GM12874 (cell line): ENCODE results near the gene C9orf43.

ENCODE experiments used
- CTCF ChIP-seq: IDR thresholded peaks from 2 replicates; pipeline ENCODE4 v1.5.1; 2011; ENCODE audit warnings: low read depth, mild to moderate bottlenecking, control low read depth, low read length, moderate library complexity; ENCODE audit not compliant: insufficient read depth

The C9orf43 gene

DNA sequence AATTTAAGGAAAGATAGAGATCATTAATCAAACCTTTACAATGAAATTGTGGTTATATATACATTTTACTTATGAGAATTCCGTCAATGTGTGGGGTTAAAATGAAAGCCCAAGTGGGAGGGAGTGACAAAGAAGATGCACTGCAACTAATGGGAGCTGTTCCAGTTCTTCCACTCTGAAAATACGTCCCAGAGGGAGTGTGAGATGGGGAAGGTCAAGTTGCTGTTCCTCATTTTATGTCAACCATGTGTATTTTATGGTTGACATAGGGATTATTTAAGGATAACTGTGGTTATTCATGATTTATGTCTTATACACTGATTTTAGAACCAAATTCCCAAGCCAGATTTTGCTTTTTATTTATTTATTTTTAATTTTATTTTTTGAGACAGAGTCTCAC, 38.8 kb downstream of the C9orf43 start:
- no peak for TF ChIP-seq CTCF

- no peak for TF ChIP-seq CTCF
Measured at GRCh38 chr9:113452113-113452605, 41.6 kb downstream of the C9orf43 start.

GRCh38 chr9:113454914-113455761, 44.6 kb downstream of the C9orf43 start:
- no peak for TF ChIP-seq CTCF

GRCh38 chr9:113456235-113456634, 45.7 kb downstream of the C9orf43 start:
- TF ChIP-seq CTCF = no peak

GRCh38 chr9:113461285-113461684, 50.7 kb downstream of the C9orf43 start:
- no peak for TF ChIP-seq CTCF

DNA sequence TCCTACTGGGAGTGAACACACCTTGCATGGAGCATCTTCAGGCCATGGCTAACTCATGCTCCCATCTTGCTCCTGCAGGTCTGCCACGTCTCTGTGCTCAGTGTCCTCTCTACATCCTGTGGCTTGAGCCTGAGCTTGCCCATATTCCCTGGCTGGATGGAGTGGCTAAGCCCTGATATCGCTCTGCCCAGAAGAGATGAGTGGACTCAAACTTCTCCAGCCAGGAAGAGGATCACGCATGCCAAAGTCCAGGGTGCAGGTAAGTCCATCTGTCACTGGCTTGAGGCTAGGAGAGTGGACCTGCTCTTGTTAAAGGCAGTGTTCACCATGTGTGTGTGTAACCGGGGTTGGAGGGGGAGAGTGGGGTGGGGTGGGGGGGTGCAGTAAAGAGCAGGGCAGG, 51.4 kb downstream of the C9orf43 start:
- TF ChIP-seq CTCF = no peak

GRCh38 chr9:113462781-113463286, 52.3 kb downstream of the C9orf43 start:
- no peak for TF ChIP-seq CTCF
